CD4-positive, alpha-beta T cell treated with Interleukin-15 for 1 hour (primary cell): ENCODE data around the gene INSYN2B.

ENCODE experiments used
- DNase-seq: peaks from one replicate; pipeline ENCODE4 v3.0.0-alpha.2; 2020

INSYN2B gene

DNA sequence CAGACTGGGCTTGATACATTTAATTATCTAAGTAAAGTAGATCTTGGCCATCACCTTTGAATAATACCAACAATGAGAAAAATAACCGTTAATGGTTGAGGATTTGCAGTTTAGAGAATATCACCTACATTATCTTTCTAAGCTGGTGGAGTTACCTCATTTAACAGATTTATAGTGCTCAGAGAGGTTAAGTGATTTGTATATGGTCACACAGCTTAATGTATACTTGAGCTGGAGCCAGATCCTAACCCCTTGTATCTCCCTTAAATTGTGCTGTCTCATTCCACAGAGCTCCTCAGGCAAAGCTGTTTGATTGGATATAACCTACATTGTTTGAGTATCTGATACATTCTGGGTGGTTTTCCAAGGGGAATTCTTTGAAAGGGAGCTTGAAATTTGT is 57.8 kb downstream of the INSYN2B start:
- DNase-seq: no peak

DNA sequence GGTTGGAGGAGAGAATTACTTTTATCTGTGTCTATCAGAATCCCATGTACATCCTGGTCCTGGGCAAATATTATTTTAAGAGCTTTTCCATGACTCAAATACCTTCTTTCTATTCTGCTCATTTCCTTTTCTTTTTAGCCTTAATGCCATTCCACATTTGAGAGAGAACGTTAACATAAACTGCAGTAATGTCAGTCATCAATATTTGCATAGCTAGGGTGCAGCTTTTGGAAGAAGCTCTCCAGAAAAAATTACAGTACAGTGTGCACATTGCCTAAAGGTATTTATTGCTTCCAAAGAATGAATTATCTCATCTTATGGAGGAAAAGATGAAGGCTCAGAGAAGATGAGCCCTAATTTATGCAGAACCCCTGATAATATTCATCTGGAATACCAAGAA is 58.3 kb downstream of the INSYN2B start:
- DNase-seq: no peak

DNA sequence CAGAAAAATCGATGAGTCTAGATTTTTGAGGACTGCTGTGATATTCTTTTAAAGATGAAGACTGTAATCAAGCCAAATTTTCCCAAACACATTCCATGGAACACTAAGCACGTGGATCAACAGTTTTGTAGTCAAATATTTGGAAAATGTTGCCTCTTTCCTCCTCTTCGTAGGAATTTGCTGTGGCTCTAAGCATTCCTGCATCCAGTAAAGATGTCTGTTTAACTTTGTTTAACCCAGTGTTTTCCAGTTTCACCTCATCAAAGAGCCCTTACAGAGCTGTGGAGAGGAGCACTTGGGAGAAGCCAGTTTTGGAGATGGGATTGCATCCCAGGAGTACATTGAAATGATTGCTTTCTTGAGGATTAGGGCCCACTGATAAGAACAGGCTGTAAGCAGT is 58.9 kb downstream of the INSYN2B start:
- DNase-seq: no peak

DNA sequence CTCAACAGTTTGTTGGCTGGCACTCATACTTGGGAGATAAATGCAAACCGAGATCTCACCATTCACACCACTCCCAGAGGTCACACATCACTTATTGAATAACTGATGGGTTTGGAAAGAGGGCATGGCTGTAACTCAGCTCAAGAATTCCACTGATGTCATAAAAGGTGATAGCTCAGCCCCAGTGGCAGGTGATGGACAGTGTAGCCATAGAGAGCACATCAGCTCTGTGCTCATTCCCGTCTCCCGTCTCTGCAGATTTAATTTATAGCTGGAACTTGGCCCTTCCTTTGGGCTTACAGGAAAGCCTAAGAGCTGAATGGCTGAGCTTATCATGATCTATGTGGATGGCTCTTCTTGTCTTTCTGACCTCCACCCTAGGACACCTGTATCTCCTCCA is 59.8 kb downstream of the INSYN2B start:
- DNase-seq: no peak

DNA sequence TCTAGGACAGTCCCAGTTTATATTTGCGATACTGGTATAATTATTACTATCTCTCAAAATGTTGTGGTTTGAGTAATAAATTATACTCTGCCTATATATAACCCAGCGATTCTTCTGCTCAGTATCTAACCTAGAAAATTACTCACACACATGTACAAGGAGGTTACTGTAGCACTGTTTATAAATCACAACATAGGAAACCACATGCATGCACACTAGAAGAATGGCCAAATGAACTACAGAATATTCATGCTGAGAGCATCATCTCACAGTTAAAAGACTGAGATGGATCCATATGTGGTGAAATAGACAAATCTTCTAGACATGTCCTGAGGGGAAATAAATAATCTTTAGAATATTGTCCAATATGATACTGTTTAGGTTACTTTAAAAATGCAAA is 62.1 kb downstream of the INSYN2B start:
- no peak for DNase-seq

DNA sequence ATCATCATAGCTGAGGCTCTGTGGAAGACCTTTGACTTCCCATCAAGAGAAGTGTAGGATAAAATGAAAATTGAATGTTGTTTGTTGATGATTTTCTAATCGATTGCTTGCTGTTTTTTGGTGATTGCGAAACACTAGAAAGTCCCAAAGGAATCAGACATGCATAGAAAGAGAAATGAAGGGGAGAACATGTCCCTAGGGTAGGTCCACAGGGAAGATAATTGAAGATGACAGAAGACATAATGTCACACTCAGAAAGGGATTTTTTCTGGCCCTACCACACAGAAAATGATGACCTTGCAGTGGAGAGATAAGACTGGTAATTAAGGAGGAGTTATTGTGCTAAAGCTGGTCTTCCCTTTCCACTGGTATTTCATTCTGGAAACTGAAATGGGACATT is 62.8 kb downstream of the INSYN2B start:
- no peak for DNase-seq

DNA sequence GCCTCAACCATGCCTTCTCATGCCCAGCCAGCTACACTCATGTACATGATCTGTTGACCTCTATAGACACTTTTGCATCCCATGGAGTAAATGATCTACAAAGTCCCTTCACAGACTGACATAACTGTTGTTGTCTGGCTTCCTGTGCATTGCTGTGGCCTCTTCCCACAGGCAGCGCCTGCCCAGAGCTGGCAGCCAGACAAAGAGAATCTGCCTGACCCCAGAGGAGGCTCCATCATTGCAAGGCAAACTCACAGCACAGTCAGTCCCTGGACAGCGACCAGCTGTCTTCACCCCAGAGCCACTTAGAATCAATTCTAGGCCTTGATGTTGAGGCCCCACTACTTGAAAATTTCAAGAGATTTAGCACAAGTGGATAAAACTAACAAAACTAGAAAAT is 65.5 kb downstream of the INSYN2B start:
- DNase-seq: no peak

DNA sequence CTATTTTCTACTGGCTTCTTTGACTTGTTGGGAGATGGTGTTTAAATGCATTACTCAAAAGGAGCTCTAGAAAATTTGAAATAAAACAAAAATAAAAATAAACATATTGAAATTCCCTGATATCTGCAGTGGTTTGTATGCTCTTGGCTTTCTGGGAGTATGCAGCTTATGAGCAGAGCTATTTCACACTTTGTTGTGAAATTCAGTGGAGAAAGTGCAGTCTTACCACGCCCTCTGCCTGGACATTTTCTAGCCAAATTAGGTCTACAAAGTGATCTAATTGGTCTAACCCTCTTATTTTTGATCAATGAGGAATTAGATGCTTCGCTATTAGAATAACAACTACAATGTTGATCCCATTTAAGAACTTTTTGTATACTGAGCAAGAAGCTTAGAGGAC is 66.8 kb downstream of the INSYN2B start:
- DNase-seq: no peak

DNA sequence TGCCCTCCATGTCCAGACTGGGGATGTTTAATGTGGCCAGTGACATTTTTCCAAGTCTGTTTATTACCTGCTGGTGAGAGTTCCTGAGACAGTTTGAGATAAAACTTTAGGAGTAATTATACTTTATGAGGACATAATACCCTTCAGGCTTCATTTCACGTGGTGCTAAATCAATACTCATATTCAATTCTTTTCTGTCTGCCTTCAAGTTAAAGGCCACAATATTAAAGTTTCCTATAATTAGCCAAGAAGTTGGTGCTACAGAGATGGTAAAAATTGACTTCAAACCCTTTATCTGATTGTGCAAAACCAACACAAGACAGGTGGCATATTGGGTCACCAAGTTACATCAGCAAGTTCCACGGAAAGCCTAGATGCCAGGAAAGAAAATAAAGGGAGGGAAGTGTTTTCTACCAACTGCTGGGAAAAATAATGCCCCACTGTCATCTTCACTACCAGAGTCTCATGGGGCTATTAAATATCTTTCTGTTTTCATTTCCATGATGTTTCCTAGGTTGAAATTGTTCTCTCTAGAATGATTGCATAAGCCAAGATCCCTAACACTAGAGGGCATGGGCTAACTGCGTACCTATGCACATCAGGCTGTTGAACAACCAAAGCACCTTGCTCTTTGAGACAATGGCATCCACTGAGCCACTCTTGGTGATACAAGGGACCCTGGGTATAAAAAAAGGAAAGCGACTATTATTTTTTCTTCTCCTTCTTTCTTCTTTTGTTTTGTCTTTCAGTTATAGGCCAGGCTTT is 68.7 kb downstream of the INSYN2B start:
- no peak for DNase-seq

DNA sequence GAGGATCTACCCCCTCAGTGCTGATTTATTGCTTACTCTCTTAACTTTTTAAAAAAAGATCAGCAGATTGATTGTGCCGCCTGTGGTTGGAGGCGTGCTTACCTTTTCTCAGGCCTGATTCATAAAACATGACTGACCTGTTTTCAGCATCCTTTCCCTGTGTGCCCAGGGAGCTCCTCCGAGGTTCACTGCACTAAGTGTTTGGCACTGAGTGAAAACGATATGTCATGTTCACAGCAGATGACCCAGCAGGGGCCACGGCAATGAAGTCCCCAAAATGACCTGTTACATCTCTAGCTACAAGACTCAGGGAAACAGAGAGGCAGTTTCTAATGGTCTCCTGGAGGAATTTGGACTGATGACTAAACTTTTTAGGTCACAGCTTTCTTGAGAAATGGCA is 69.9 kb downstream of the INSYN2B start:
- DNase-seq: no peak

DNA sequence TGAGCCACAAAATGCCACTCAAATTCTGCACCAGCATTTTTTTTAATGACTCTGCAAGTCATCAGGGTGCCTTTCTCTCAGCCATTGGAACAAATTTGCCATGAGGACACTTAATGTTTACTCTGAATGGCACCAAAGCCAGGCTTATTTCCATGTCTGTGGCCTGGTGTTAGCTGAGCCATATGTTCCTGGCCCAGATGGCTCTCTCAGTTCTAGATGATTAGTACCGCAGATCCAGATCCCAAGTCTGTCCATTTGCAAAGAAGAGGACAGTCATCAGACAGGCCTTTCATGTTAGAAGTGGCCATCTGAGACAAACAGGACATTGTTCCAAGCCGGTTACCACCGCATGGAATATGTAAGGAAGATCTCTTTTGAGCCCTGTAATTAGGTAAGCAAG is 70.3 kb downstream of the INSYN2B start:
- no peak for DNase-seq

DNA sequence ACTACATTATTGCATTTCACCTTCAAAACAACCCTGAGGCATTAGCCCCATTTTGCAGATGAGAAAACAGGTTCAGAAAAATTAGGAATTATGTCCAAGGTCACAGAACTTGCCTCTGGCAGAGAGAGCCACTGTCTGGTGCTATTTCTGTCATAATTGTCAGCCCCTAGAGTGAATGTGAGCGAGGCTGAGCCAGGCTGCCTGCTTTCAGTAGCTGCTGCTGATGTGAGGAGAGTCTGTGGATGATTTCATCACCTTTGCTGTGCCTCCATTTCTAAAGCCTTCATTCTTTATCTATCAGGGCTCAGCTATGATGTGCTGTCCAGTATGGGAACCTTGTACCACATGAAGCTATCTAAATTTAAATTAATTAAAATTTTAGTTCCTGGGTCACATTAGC is 71.4 kb downstream of the INSYN2B start:
- no peak for DNase-seq

DNA sequence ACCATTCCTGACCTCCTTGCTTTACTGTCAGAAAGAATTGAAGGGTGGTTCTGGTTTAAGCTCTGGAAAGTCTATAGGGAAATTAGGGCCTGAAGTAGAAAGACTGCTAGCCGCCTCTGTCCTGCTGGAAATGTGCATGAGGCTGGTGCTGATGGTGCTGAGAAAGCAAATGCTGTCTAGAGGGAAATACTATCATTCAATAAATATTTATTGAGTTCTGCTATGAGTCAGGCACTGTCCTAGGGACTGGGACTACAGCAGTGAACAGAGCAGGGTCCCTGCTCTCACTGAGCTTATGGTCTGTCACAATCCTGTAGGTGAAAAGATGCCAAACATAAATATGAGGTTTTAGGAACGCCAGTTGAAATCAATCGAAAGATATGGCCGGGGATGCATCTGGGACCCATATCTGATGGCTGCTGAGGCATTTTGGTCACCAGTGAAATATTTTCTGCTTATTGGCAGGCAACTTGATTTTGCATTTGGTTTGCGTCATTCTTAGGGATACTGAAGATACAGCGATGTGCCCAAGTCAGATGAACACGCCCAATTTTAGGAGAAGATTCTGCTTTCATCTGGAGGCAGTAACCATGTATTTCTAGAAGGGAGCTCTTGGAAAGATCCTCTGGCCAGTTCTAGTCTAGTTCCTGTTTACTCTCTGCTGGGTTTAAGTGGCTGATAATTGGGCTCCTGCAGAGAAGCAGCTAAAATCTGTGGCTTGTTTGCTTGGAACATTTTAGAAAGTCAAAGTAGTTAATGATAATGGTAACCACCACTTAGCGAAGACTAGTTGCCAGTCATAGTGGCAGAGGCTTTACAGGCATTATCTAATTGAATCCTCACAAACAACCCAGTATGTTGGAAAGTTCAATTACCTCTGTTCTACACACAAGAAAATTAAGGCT is 73.3 kb downstream of the INSYN2B start:
- no peak for DNase-seq

DNA sequence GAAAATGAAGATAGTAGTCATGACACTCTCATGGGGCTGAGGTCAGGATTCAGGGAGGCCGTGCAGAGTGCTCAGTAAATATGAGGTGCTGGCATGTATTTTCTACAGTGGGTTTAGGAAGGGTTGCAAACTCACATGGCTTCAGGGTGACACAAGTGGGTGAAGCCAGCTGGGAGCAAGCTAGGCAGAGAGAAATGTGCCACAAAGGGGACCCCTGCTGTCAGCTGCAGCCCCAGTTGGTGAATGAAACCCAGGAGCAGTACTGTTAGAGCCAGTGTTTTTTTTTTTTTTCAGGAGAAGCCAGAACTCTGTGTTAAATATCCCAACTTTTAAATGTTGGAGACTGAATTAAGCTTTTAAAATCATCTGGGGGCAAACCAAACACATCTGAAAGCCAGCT is 75.3 kb downstream of the INSYN2B start:
- DNase-seq: no peak

DNA sequence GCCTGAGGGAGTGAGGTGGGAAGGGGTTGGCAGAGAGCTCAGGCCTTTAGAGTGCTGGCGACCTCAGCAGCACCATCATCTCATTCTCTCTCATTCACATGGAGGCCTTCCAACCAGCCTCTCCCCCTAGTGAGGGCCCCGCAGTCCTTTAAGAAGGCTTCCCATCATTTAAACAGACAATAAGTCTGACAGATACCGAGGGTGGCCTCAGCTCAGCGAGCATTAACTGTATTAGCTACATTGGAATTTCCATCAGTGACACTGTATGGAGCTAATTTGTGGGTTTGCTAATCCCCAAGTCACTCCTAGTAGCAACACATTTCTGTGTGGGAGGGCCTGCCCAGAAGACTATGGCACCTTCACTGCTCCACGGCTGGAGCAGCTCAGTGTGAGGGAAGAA is 75.8 kb downstream of the INSYN2B start:
- no peak for DNase-seq

DNA sequence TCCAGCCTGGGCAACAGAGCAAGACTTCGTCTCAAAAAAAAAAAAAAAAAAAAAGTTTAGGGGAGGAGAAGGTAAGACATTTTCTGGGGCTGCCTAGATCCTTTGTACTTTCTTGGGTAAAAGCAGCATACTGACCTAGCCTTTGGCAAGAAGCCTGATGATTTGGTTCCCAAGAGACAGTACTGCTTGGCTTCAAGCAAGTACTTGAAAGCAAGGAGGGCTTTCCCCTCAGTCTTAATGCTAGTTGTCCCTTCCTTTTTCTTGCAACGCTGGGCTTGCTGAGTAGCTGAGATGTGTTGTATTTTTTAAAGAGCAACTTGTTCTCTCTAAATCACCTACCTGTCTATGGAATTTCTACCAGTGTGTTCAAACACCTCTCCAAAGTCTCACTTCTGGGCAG is 76.2 kb downstream of the INSYN2B start:
- DNase-seq: no peak

DNA sequence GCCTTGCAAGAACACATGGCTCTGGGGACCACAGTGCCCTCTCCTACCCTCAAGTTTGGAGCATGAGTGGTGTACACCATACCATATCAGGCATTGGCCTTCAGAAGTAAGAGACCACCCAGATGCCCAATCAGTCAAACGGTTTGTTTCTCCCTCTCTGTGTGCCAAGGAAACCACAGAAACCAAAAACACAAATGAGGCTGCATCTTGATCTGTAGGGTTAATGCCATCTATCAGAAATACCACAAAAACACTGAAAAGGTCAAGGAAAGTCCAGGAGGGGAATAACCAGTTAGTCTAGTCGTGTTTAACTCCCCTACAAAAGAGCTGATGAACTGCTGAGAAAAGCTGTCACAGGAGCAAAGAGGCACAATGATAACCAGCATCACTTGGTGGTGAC is 78.4 kb downstream of the INSYN2B start:
- no peak for DNase-seq

DNA sequence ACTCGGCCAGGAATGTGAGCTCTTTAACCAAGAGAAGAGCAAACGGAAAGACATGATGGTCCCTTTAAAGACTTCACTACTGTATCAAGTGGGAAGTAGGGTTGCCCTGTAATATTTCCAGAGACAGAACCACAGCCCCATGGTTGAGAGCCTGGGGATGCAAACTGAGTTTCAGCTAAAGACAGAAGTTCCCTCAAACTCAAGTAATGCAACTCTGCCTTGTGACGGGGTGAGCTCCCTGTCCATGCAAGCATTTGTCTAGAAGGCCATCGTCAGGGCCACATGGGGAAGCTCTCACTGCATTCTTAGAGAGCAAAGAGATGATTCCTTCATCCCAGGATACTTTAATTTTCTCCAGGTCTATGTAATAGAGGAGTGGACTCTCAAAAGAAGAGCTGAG is 82.8 kb downstream of the INSYN2B start:
- DNase-seq: no peak

DNA sequence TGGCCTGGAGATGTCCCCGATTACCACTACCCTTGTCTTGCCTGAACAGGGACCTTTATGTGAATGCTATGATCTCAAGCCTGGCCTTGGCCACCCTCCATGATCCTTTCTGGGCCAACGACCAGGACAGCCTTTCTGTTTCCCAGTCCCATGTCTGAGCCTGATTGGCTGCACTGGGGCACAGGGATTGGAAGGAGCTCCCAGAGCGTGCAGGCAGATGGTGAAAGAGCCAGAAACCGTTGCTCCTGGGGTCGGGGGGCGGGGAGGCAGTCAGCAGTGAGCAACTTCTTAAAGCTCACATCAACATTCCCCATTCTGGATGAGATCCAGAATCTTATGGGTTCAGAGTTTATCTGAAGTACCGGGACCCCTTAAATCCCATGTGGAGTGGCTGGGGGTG is 84.4 kb downstream of the INSYN2B start:
- no peak for DNase-seq

DNA sequence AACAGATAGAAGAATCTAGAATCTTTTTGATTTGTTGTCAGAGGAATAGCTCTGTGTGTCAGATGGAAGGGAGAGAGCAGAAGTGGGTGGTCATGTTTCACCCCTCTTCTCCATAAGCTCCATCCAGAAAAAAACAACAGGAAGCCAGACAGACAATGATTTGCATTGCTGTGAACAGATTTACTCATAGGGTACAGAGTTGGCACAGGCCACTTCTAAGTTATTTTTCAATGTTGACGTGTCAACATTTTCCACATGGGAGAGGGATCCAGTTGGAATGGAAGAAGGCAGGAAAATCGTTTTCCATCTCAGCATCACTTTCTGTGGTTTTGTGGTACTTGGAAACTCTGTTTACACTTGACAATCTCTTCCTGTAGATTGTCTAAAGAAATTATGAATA is 86.7 kb downstream of the INSYN2B start:
- no peak for DNase-seq

DNA sequence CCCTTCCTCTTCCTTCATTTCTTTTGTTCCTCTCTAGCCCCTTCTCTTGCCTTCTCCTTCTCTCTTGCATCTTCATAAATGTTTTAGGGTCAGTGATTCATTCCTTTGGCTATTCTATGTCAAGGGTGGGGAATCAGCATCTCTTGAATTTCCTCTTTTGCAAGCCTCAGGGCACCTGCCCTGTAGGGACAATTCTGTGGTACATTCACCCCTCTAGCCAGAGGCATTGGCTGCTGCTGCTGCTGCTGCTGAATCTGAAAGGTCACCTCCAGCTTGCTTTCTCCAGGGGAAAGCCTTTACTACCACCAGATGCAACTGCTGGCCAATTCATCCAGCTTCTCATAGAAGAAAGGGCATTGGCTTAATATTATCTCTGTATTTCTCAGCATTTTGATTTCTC is 87.3 kb downstream of the INSYN2B start:
- DNase-seq: no peak

DNA sequence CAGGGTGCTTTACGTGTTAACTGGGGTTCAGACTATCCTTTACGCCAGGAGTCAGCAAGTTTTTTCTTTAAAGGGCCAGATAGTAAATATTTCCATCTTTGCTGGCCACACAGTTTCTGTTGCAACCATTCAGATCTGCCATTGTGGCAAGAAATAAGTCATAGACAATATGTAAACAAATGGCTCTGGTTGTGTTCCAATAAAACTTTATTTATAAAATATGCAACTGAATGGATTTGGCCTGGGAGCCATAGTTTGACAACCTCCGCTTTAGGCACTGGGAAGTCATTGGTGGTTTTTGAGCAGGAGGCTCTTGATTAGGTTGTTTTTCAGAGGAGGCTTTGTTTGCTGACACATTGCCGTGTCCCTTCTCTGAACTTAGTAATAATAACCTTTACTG is 90.7 kb downstream of the INSYN2B start:
- DNase-seq: no peak

DNA sequence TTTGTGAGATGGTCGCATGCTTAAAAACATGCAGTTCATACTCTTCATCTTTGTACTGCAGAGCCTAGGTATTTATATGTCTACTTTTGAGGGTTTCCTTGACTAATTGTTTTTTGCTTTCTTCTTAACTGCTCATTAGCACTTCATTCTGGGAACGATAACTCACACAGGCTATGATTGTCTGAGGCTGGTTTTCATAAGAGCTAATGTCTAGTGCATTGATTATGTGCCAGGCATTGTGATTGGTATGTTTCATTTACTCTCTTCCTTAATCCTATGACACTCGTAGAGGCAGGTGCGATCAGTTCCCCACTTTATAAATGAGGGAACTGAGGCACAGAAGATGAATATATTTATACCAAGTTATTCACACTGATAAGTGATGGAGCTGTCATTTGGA is 93.6 kb downstream of the INSYN2B start:
- DNase-seq: no peak

DNA sequence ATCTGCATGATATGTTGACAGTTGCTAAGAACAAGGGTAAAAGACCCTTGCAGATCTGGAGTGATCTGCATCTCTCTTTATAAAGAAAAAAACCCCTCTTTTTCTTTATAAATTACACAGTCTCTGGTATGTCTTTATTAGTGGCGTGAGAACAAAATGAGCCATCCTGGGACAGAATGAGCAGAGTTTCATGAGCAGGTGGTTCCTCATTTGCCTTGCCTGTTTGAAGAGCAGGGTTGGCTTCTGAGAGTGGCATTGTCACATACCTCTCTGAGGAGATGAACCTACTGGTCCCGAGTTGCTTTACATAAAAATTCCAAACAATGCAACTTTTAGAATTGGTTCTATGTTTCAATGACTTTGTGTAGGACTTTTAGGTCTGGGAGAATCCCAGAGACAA is 94.3 kb downstream of the INSYN2B start:
- no peak for DNase-seq
